DMS 273 treated with DMSO at 0.1 percent for 48 hours (cell line): Measurements from ENCODE around the gene CRISPLD2.
"Not testable (repeated sequence)": the region's sequence is repeated elsewhere in the genome, so short reads cannot be mapped to it uniquely, and the experiment has no call there.

Experiments used
- DNase-seq: peaks from one replicate; lab custom pipeline; 2025; lab: John Stamatoyannopoulos, UW

The CRISPLD2 gene

DNA sequence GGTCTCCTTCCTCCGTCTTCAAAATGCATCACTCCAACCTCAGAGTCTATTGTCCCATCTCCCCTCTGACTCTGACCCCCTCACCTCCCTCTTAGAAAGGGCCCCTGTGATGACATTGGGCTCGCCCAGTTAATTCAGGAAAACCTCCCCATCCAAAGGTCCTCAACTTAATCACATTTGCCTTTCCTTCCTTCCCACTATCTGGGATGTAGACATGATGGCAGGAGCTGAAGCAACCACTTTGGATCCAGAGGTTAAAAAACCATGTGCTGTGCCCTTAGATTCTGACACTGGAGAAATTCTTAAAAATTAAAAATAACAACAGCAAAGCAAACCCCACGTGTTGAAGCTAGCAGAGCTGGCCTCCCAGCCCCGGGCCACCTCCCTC lies 111.3 kb downstream of the CRISPLD2 start:
- no peak for DNase-seq

DNA sequence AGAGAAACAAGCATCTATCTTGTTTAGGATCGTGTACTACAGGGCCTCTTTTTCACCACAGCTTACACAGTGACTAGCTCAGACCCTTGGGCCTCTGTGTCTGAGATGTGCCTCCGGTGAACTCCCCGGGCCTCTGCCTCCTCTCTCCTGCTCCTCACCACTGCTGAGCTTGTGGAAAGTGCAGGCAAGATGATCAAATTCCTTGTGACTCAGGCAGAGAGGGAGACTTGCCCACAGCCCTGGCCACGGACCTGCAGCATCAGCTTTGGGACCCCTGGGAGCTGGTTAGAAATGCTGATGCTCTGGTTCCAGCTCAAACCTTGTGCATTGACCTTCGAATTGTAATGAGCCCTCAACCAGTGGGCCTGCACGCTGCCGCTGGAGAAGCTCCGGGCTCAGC lies 111.7 kb downstream of the CRISPLD2 start:
- DNase-seq, result no peak

DNA sequence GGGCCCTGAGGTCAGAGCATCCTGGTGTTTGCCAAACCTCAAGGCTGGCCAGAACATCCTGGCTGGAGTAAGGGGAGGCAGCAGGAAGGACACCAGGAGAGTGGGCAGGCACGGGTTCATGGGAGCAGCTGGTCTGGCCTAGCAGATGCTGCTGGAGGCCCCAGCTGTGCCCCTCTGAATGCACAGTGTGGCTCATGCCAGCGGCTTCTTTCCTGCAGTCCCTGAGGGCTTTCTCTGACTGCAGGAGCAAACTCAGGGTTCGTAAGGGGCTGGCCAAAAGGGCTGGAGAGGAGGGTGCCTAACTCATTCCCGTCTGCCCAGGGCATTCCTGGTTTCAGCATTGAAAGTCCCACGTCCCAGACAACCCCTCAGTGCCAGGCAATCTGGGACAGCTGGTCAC lies 112.9 kb downstream of the CRISPLD2 start:
- DNase-seq, result peak; percentile 54

DNA sequence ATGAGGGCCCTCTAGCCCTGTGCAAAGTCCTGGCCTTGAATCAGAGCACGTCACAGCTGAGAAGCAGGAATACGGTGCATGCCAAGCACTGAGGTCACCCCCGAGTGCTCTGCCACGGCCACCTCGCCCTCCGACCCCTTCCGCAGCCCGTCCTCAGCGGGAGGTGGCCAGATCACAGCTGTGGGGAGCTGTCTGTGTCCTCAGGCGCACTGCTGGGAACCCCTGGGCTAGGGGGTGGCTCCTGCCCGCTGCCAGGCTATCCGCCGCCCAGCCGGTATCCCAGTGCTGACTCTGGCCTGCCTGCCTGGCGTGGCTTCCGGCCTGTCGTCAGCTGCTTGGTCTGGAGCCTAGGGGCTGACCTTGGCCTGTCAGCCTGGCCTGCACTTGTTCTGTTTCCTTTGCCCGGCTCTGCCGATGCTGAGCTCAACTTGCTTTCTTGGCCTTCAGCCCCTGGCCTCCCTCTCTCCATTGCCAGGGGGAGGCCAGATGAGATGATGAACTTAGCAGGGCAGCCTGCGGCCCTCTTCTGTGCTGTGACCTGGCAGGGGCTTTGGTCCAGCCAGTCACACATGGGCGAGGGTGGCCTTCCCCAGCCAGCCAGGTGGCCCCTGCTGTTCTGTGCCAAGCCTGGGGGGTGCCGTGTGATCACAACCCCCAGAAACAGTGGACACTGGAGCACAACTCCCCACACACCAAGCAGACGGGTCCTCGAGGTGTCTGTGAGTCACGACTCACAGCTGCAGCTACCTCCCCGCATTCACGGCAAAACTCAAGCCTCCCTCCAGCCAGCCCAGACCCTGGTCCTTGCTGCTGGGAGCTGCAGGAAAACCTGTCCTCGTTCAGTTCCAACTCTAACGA lies 114.2 kb downstream of the CRISPLD2 start:
- no peak for DNase-seq

DNA sequence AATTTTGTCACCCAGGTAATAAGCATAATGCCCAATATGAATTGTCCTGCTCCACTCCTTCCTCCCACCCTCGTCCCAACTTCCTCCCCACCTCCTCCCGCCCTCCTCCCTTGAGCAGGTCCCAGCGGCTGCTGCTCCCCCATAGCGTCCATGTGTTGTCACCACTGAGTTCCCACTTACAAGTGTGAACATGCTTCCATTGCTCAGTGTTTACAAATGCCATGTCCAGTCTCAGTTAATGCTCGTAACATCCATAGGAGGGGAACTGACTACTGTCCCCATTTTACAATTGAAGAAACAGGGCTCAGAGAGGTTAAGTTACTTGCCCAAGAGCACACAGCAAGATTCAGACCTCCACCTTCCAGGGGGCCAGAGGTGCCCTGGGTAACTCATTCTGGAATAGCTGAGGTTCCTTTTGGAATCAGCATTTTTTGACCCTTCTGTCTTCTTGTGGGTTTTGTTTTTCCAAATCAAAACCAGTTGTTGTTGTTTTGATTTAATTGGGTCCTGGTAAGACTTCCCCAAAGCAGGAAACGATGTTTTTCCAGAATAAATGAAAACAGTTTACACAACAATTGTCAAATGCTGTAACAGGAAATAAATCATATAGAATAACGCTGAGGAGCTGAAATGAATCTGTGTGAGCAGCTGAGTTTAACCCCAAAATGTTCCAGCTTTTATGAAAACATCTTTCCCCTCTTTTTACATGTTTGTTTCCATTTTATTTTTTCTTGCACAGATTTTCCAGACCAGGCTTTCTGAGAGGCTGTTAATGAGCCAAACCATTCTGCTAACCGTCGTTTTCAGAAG lies 117.6 kb downstream of the CRISPLD2 start:
- DNase-seq, result no peak

DNA sequence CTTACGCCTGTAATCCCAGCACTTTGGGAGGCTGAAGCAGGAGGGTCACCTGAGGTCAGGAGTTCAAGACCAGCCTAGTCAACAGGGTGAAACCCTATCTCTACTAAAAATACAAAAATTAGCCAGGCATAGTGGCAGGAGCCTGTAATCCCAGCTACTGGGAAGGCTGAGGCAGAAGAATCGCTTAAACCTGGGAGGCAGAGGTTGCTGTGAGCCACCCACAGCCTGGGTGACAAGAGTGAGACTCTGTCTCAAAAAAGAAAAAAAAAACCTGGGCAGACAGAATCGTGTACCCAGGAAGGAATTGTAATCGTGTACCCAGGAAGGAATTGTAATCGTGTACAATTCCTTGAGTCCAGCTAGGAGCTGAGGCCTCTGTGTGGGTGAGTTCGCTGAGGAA lies 118.8 kb downstream of the CRISPLD2 start:
- DNase-seq, result not testable (repeated sequence)

DNA sequence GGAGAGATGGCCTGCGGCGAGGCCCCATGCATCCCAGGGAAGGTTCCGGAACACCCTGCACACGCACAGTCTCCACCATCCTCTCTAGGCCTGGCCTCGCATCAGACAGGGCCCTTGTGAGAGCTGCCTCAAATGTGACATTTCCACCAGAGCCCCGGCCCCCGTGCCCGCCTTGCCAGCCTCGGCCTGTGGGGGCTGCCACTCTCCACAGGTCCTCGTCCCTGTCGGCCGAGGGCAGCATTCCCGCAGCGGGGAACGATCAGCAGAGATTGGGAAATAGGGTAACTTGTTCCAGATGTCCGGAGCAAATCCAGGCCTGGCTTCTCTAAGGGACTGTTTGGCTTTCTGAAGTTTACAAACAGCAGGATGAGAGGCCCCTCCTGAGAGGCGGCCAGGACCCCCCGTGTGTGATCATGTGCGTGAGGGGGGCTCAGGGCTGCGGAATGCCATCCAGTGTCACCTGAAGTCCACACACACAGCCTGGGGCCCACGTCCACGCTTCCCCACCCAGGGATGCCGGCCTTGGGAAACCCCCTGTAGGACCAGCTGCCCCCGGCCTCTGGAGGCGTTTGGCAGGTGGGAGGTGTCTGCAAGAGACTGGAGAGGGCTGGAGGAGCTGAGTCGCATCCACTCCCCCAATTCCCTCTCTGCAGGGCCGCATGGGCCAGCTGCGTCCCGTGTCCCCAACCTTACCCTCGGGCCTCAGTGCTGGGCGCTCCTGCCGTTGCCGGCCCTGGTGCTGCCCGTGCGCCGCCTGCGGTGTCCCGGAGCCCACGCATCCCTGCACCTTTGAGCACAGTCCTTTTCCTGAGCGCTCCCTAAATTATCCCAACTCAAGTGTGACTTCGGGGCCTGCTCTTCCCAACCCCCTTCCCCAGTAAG lies 121.1 kb downstream of the CRISPLD2 start:
- DNase-seq, result no peak

DNA sequence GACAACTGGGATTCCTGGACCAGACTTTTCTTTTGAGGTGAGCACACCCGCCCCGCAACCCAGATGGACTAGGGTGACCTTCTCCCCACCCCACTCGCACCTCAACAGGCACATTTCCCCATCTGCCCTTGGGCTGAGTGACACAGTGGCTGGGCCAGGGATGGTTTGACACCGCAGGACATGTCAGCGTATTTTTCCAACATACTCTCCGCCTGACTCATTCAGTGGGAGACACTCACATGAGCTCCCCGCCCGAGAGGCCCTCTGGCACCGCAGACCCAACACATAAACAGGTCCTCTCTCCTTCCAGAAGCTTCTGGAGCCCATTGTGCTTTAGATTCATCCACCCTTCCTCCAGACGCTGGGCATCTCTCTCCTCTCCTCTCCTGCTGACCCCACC lies 122.1 kb downstream of the CRISPLD2 start:
- no peak for DNase-seq

DNA sequence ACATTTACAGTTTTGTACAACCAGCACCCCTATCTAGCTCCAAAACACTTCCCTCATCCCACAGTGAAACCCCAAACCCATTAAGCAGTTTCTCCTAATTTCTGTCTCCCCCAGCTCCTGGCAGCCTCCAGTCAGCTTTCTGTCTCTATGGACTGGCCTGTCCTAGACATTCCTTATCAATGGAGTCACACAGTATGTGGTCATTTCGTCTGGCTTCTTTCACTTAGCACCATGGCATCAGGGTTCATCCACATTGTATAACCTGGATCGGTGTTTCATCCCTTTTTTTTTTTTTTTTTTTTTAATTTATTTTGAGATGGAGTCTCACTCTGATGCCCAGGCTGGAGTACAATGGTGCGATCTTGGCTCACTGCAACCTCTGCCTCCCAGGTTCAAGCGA lies 123.0 kb downstream of the CRISPLD2 start:
- DNase-seq, result no peak

DNA sequence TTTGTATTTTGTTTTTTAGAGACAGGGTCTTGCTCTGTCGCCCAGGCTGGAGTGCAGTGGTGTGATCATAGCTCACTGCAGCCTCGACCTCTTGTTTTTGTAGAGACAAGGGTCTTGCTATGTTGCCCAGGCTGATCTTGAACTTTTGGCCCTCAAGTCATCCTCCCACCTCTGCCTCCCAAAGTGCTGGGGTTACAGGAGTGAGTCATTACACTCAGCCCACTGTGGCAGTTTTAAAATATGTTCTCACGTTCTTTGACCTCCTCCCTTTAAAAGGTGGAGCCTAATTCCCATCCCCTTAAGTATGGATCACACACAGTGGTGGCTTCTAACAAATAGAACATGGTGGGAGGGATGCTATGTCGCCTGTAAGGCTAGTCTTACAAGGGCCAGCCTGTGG lies 123.8 kb downstream of the CRISPLD2 start:
- no peak for DNase-seq

DNA sequence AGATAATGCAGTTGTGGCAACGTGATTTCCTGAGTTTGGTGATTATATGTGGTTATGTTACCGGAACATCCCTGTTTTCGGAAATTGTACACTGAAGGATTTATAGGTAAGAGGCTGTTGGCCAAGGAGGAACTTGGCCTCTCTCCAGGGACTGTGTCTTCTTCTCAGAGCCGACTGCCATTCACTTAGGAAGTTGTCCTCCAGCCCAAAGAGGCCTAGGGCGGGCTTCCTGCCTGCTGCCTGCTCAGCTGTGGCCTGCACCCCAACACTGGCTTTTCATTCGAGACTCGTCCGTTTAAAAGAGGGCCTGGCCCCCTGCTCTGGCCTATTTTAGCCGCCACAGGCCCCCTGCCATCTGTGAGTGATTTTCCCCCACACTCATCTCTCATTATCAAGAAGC lies 127.2 kb downstream of the CRISPLD2 start:
- no peak for DNase-seq

DNA sequence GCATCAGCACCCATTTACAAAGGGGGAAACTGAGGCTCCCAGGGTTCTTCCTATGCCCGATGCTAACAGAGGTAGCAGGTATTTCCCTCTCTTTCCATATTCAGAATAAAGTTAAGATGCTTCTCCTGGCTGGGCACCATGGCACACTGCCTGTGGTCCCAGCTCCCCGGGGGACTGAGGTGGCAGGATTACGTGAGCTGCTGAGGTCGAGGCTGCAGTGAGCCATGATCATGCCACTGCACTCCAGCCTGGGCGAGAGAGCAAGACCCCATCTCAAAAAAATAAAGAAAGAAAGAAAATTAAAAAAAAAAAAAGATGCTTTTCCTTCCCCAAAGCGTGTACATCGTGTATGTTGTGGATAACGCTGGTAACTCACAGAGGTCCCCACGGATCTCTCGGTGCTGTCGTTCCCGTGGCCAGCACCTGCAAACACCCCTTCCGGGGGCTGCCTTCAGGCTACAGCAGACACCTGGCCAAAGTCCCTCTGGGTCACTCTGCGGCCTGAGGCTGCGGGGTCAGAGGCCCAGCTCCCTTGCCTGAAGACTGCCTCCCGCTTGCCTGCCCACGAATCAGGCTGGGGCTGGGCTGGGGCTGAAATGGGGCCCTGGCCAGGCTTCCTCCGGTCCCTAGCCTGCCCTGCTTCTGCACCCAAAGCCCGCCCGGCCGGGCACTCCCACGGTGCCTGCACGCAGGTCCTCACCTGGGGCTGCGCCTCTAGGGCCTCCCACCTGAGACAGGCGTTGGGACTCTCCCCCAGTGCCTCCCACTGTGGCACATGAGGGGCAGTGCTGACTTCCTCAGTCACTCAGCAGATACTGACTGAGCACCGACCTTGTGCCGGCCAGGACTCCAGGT lies 128.4 kb downstream of the CRISPLD2 start:
- no peak for DNase-seq

DNA sequence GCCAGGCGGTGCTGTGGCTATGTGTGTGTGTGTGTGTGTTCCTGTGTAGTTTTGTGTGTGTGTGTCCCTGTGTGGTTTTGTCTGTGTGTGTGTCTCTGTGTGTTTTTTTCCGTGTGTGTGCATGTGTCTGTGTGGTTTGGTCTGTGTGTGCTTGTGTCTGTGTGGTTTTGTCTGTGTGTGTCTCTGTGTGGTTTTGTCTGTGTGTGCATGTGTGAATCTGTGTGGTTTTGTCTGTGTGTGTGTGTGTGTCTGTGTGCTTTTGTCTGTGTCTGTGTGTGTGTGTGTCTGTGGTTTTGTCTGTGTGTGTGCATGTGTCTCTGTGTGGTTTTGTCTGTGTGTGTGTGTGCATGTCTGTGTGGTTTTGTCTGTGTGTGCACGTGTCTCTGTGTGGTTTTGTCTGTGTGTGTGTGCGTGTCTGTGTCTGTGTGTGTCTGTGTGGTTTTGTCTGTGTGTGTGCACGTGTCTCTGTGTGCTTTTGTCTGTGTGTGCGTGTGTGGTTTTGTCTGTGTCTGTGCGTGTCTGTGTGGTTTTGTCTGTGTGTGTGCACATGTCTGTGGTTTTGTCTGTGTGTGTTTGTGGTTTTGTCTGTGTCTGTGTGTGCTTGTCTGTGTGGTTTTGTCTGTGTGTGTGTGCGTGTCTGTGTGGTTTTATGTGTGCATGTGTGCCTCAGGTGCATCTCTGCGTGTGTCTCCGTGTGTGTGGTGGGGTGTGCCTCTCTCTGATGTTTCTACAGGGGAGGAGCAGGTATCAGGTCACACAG lies 129.2 kb downstream of the CRISPLD2 start:
- no peak for DNase-seq

DNA sequence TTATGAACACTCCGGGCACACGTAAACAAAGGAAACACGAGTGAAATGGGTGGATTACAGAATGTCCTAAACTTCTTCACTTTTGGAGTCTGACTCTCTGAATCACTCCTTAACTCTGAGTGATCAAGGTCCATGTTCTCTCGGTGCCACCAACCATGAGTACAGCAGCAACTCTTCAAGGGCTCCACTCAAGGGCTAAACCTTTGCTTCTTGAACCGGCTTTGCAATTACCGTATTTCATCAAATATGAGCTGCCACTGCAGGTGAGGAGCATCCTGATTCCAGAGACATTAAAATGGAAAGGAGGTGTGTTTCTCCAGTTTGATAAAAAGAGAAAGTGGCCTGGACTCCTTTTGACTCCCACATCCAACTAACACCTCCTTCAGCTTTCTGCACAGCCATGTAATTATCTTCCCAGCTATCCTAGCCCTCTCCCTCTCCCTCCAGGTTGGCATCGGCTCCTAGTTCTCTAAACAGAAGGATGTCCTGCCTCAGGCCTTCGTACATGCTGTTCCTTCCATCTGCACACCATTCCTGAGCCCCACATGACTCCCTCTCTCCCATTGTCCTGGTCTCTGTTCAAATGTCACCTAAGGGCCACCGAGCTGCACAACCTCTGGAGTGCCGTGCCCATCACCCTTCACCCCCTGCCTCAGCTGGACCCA lies 130.1 kb downstream of the CRISPLD2 start:
- no peak for DNase-seq

DNA sequence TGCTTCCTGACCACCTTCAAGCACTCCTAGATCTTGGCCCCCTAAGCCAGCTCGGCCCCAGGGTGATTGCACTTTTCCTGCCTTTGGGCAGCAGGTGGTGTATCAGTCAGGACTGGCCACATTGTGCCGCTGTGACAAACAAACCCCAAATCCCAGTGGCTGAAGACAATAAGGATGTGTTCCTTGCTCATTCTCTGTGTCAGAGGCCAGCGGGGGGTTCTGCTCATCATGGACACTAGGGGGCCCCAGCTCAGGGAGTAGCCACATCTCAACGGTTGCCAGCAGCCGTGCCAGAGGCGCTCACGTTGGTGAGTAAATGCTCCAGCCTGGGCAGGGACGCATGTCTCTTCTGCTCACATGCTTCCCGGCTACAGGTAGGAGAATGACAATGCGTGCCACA lies 131.1 kb downstream of the CRISPLD2 start:
- DNase-seq, result no peak

DNA sequence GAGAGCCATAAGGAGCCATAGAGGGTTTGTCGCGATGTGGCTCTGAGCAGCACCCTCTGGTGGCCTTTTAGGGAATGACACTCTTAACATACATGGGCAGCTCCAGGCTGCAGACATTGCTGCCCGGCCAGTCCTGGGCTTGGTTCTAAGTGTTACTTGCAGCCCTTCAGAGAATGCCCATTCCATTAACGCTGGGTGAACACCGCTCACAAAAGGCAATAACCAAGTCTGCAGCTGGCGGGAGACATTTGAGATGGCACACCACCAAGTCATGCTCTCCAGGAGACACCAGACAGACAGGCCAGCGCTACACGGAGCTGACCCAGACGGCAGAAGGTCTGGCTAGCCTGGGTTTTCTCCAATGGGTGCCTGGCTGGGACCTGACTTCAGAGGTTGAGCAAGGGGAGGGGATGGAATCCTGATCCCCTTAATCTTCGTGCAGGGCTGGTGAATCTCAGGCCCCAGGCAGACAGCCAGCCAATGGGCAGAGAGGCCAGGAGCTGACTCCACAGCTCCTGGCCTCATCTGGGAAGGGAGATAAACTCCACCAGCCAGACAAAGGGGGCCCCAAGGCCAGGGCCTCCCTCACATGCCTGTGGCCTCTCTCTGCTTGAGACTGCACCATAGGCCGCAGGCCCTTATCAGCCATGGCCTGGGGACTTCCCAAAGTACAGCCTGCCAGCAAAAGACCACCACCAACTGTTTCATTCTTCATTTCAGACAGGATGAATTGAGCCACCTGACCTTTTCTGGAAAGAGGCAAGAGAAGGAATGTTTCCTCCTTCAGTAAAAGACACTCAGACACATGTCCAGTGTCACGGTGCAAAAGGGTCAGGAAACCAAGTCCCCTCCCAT lies 132.8 kb downstream of the CRISPLD2 start:
- peak; percentile 56 for DNase-seq

DNA sequence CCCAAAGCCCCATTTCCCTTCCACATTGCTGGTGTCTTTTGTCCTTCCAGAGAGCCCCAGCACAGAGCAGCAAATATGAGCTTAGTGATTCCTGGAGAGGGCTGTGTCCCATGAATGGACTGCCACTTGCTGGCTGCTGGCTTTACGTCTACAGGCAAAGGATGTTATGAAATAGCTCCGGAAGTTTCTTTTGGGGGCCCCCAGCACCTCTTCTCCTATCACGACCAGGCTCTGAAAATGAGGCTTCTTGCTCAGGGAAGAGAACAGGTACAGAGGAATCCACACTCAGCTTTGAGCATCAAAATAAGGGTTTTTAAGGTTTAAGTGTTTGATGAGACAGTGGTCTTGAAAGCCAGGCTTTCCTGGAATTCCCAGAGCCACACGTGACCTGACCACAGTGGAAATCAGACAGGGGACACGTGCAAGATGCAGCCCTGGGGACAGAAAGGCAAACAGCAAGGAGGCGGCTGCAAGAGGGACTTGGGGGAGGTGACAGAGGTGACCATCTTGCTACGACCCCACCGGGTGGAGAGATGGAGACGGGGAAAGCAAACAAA lies 133.5 kb downstream of the CRISPLD2 start:
- DNase-seq, result no peak

DNA sequence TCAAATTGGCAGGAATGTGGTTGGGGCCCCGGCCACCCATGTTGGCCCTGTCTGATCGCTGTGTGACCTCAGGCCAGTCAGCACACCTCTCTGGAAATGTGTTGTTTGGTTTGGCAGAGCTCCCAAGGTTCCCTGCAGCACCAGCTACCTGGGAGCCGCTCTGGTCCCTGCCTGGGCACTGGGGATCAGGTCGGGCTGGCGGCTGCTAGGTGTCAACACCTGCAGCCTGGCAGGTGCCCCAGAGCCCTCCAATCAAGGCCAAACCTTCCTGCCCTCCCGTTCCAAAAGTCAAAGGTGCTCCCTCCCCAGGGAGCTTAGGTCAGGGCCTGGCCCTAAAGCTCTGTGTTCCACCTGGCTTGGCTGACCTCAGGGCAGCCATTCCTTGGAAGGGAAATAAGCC lies 135.6 kb downstream of the CRISPLD2 start:
- no peak for DNase-seq

DNA sequence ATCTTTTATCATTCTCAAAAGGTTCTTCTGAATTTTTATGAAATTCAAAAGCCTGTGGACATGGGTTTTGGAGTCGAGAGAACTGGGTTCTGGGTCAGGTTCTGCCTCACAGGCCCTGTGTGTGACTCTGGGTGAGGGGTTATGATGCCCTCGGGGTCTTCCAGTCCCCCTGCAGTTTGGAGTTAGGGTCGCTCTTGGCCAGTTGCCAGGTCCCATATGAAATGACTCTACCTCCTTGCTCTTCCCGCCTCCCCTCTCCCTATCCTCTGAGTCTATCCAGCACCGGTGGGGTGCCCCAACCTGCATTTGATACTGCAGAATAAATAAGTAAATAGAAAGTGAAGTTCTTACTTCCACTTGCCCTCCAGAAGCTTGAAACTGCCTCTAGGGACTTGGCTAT lies 137.4 kb downstream of the CRISPLD2 start:
- DNase-seq, result no peak
